Tibial artery (tissue), 4 donors: ENCODE results near the gene SMPD3.

Experiments used
- DNase-seq, 2 donors: peaks; one replicate each; pipeline ENCODE4 v3.0.0-alpha.2; 2019
- H3K27ac ChIP-seq, 2 donors: fragments of 200-600 bp; sonication (generic) in 1 of 2; 1 replicate in 1 of 2; 2 replicates in 1 of 2; pipeline ENCODE4 v1.5.1; 2018 to 2019; ENCODE audit warnings: mild to moderate bottlenecking in 1 of 2
- H3K27me3 ChIP-seq, 2 donors: fragments of 200-600 bp; sonication (generic) in 1 of 2; one replicate each; pipeline versions ENCODE4 v1.5.1 to v1.6.0; 2016 to 2019
- H3K36me3 ChIP-seq, 3 donors: fragments of 200-600 bp; sonication (generic) in 2 of 3; one replicate each; pipeline ENCODE4 v1.5.1; 2016 to 2019; ENCODE audit warnings: mild to moderate bottlenecking in 2 of 3
- H3K4me1 ChIP-seq, 4 donors: fragments of 200-600 bp; sonication (generic) in 2 of 4; 1 replicate in 3 of 4; 2 replicates in 1 of 4; pipeline ENCODE4 v1.5.1; 2016 to 2019
- H3K4me3 ChIP-seq, 2 donors: fragments of 200-600 bp; sonication (generic) in 1 of 2; 1 replicate in 1 of 2; 2 replicates in 1 of 2; pipeline ENCODE4 v1.5.1; 2018 to 2019; ENCODE audit warnings: mild to moderate bottlenecking in 2 of 2
- H3K9me3 ChIP-seq, 3 donors: fragments of 200-600 bp; sonication (generic) in 1 of 3; one replicate each; pipeline ENCODE4 v1.5.1; 2016 to 2019
- intact Hi-C: fragments of 100-400 bp; cut with DNase I; formaldehyde crosslinking; loops from one replicate; pipeline ENCODE4 v1.15.0; 2023; ENCODE audit warnings: low total_unique reads
- TF ChIP-seq, protein P1 (sequence below), 2 experiments: fragments of 200-600 bp in 1 of 2; fragments of 450-650 bp in 1 of 2; IDR thresholded peaks; one replicate each; pipeline ENCODE4 v1.5.1; 2017 to 2019; ENCODE audit warnings: antibody characterized with exemption in 2 of 2, mild to moderate bottlenecking in 1 of 2, moderate library complexity in 1 of 2

SMPD3 gene

DNA sequence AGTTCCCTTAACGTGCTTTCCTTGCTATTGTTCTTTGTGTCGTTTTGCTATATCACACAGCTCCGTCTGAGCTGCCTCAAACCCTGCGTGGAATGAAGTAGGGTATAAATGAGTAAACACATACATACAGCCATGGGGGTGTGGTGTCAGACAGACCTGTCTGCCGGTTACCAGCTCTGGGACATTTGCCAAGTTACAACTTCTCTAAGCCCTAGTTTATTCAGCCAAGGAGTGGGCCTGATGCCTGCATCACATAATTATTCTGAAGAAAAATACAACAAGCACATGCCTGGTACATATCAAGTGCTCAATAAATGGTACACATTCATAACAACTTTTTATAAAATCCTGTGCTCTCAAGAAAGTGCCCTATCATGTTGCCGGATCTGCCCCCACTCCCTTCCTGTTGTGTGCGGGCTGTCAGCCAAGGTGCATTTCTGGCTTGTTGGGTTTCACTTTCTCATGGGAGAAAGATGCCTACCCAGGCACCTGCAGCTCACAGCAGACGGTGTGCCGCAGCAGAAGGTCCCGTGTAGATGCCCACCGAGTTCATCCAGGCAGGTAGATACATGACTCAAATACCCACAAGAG is 30.5 kb downstream of the SMPD3 start:
- no peak overlapping the region for H3K27ac ChIP-seq
- peak in 1 of 2 donors; percentile 44 for DNase-seq

DNA sequence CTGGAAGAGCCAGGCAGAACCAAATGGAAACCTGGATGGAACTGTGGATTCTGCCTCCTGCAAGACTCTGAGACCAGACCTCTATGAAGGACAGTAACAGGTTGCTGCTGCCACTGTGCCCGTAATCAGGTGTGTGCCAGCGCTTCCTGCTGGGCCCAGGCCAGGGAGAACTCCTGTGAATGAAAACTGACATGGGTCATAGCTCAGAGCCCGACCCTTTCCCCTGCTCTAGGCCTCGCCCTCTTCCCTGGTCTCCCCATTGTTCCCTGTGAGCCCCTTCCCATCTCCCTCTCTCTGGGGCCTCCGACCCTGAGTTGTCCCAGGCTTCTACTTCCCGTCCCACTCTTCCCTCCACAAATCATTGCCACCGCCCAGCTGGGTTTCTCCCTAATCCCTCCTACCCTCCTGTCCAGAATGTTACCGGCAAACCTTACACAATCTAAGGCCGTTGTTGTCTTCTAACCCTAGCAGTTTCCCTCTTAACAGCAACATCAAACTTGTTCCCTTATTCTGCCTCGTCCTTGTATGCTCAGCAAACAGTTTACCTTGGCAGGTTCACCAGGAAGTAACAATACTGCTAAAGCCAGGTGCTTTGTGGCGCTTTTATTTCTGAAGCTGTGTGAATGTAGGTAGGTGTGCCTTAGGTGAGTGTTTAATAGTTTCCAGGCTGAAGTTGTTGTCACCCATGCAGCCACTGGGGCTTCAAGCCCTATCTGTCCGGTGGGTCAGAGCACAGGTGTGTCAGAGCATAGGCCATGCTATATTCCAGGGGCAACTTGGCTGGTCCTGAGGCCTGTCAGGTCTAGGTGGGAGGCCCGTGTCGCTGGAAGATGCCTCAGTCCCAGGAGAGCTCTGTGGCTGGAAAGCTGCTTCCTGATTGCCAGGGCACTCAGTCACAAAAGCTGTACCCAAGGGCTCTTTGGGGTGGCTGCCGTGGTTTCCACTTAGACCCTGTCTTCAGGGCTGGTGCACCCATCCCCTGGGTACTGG is 32.0 kb downstream of the SMPD3 start:
- H3K9me3 ChIP-seq, result no peaks in the 10 kb centered on the region
- TF ChIP-seq, protein P1, sequence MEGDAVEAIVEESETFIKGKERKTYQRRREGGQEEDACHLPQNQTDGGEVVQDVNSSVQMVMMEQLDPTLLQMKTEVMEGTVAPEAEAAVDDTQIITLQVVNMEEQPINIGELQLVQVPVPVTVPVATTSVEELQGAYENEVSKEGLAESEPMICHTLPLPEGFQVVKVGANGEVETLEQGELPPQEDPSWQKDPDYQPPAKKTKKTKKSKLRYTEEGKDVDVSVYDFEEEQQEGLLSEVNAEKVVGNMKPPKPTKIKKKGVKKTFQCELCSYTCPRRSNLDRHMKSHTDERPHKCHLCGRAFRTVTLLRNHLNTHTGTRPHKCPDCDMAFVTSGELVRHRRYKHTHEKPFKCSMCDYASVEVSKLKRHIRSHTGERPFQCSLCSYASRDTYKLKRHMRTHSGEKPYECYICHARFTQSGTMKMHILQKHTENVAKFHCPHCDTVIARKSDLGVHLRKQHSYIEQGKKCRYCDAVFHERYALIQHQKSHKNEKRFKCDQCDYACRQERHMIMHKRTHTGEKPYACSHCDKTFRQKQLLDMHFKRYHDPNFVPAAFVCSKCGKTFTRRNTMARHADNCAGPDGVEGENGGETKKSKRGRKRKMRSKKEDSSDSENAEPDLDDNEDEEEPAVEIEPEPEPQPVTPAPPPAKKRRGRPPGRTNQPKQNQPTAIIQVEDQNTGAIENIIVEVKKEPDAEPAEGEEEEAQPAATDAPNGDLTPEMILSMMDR (IDR thresholded peaks at IDR 0.05), result no peak
- no peak overlapping the region for H3K27ac ChIP-seq
- H3K4me3 ChIP-seq, result no peak overlapping the region
- peak in 1 of 2 donors; percentile 51 for DNase-seq
- H3K4me1 ChIP-seq, result peaks cover 0 to 5% (median 0%) of the 10 kb centered on the region in 4 donors
- H3K36me3 ChIP-seq, result no peaks in the 10 kb centered on the region
- peaks cover 0 to 13% of the 10 kb centered on the region in 2 donors for H3K27me3 ChIP-seq
- intact Hi-C loops, result no loop called here

More for the DNA sequence above, 30.5 kb downstream of the SMPD3 start:
- Histone ChIP-seq H3K36me3 (no peaks in the 10 kb centered on the region), H3K9me3 (no peaks in the 10 kb centered on the region), H3K27me3 (peaks cover 0 to 5% of the 10 kb centered on the region in 2 donors), H3K4me1 (peaks cover 0 to 5% (median 0%) of the 10 kb centered on the region in 4 donors), H3K4me3 (no peak overlapping the region)
- intact Hi-C loops, result no loop called here
- TF ChIP-seq, protein P1 (IDR thresholded peaks at IDR 0.05), result no peak

DNA sequence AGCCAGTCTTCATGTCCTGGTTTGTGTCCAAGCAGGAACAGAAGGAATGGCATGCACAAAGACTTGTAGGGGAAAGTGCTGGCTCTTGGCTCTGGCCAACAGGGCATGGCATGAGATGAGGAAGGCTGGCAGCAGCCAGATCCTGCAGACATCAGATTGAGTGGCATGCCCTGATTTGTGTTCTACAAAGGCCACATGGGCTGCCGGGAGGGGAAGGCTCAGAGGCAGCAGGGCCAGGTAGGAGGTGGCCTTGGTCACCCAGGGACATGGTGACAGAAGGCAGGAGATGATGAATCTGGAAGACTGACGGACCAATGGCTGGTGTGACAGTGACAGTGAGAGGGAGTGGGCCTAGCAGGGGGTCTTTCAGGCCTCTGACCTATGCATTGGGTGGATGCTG is 33.7 kb downstream of the SMPD3 start:
- H3K4me3 ChIP-seq, result no peak overlapping the region
- H3K36me3 ChIP-seq, result no peaks in the 10 kb centered on the region
- H3K27ac ChIP-seq, result no peak overlapping the region
- intact Hi-C loops, result no loop called here
- peaks cover 0 to 22% of the 10 kb centered on the region in 2 donors for H3K27me3 ChIP-seq
- no peak for DNase-seq
- TF ChIP-seq, protein P1 (IDR thresholded peaks at IDR 0.05), result no peak
- peaks cover 0 to 5% (median 0%) of the 10 kb centered on the region in 4 donors for H3K4me1 ChIP-seq
- H3K9me3 ChIP-seq, result no peaks in the 10 kb centered on the region

DNA sequence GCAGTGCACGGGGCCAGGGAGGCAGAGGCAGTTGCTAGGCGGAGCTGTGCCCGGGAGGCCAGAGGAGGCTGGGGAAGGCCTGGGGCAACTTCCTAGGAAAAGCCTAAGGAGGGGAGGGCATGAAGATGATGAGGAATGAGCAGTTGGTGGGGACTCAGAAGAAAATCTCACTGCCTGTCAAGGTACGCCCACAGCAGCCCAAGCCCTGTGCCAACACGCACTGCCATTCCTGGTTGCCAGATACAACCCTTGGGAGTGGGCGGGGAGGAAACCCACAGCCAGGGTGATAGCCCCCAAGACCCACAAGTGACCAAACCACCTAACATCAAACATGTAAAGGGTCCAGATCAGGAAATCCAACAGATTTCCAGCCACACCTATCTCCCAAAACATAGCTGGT is 36.2 kb downstream of the SMPD3 start:
- DNase-seq, result no peak
- no peaks in the 10 kb centered on the region for H3K9me3 ChIP-seq
- H3K27ac ChIP-seq, result no peak overlapping the region
- peaks cover 0 to 37% of the 10 kb centered on the region in 2 donors for H3K27me3 ChIP-seq
- H3K4me1 ChIP-seq, result no peaks in the 10 kb centered on the region
- intact Hi-C loops, result no loop called here
- TF ChIP-seq, protein P1 (IDR thresholded peaks at IDR 0.05), result no peak
- H3K36me3 ChIP-seq, result no peaks in the 10 kb centered on the region
- H3K4me3 ChIP-seq, result no peak overlapping the region

DNA sequence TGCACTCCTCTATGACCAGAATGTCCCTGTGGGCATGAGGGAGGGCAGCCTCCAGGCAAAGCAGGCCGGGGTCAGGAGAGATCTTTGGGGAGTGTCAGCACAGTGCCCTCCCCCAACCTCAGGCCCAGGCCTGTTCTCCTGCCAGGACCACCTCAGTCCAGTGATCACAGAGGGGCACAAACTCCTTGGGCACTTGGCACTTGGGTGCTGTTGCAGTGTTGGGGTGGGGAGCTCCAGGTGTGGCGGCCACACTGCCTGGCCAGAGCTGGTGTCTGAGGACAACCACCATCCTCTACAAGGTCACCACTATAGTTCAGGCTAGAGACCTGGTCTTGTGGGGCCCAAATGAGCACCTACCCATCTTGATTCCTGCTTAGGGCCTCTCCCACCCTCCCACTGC is 37.2 kb downstream of the SMPD3 start:
- DNase-seq, result no peak
- Histone ChIP-seq H3K9me3 (no peaks in the 10 kb centered on the region), H3K4me1 (no peaks in the 10 kb centered on the region), H3K27ac (no peak overlapping the region), H3K36me3 (no peaks in the 10 kb centered on the region), H3K4me3 (no peak overlapping the region), H3K27me3 (peaks cover 0 to 40% of the 10 kb centered on the region in 2 donors)
- TF ChIP-seq, protein P1 (IDR thresholded peaks at IDR 0.05), result no peak
- intact Hi-C loops, result no loop called here
